BE2C (cell line): ENCODE measurements around the gene MISP.

Source experiments
- DNase-seq: peaks from one replicate; pipeline ENCODE4 v3.0.0-alpha.2; 2020
- H3K27me3 ChIP-seq: fragments of 250-450 bp; sonication (Bioruptor Pico); 2 replicates; pipeline ENCODE4 v1.5.1; 2020; ENCODE audit warnings: mild to moderate bottlenecking
- H3K36me3 ChIP-seq: fragments of 250-450 bp; sonication (Bioruptor Pico); 2 replicates; pipeline ENCODE4 v1.5.1; 2020; ENCODE audit warnings: mild to moderate bottlenecking
- H3K4me1 ChIP-seq: fragments of 250-450 bp; sonication (Bioruptor Pico); 2 replicates; pipeline ENCODE4 v1.5.1; 2020
- H3K4me3 ChIP-seq: 2 replicates; pipeline ENCODE4 v1.5.1; 2011; ENCODE audit warnings: low read depth, low read length
- H3K9me3 ChIP-seq: fragments of 250-450 bp; sonication (Bioruptor Pico); 2 replicates; pipeline ENCODE4 v1.5.1; 2020
- TF ChIP-seq, protein P1 (sequence below): IDR thresholded peaks from 2 replicates; pipeline ENCODE4 v1.5.1; 2012; ENCODE audit warnings: mild to moderate bottlenecking, low read depth, low read length

MISP gene

GRCh38 chr19:776549-776948 lies 25.6 kb downstream of the MISP start:
- Histone ChIP-seq H3K4me3 (no peak overlapping the region), H3K36me3 (no peaks in the 10 kb centered on the region), H3K27me3 (no peaks in the 10 kb centered on the region), H3K9me3 (no peaks in the 10 kb centered on the region), H3K4me1 (no peaks in the 10 kb centered on the region)
- TF ChIP-seq, protein P1, sequence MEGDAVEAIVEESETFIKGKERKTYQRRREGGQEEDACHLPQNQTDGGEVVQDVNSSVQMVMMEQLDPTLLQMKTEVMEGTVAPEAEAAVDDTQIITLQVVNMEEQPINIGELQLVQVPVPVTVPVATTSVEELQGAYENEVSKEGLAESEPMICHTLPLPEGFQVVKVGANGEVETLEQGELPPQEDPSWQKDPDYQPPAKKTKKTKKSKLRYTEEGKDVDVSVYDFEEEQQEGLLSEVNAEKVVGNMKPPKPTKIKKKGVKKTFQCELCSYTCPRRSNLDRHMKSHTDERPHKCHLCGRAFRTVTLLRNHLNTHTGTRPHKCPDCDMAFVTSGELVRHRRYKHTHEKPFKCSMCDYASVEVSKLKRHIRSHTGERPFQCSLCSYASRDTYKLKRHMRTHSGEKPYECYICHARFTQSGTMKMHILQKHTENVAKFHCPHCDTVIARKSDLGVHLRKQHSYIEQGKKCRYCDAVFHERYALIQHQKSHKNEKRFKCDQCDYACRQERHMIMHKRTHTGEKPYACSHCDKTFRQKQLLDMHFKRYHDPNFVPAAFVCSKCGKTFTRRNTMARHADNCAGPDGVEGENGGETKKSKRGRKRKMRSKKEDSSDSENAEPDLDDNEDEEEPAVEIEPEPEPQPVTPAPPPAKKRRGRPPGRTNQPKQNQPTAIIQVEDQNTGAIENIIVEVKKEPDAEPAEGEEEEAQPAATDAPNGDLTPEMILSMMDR = no peak
- no peak for DNase-seq

- TF ChIP-seq, protein P1 = no peak
- no peaks in the 10 kb centered on the region for H3K27me3 ChIP-seq
- no peaks in the 10 kb centered on the region for H3K36me3 ChIP-seq
- no peak overlapping the region for H3K4me3 ChIP-seq
- DNase-seq = no peak
- no peaks in the 10 kb centered on the region for H3K9me3 ChIP-seq
- H3K4me1 ChIP-seq = no peaks in the 10 kb centered on the region
These were observed 28.2 kb downstream of the MISP start for GRCh38 chr19:778910-779653.

GRCh38 chr19:780935-781334 lies 30.0 kb downstream of the MISP start:
- H3K9me3 ChIP-seq = no peaks in the 10 kb centered on the region
- H3K27me3 ChIP-seq = no peaks in the 10 kb centered on the region
- no peaks in the 10 kb centered on the region for H3K36me3 ChIP-seq

DNA sequence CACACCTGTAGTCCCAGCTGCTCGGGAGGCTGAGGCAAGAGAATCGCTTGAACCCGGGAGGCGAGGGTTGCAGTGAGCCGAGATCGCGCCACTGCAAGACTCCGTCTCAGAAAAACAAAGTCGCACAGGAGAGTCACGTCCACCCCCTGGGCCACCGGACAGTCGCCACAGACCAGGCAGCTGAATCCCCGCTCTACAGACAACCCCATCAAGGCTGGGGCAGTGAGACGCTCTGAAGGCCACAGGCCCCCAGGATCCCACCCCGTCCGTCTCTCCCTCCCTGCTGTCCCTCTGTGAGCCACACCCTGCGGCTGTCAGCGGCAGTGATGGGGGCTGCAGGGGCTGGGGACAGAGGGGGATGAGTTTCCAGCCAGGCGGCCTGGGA lies 30.9 kb downstream of the MISP start:
- no peak overlapping the region for H3K4me3 ChIP-seq
- TF ChIP-seq, protein P1 = no peak
- no peaks in the 10 kb centered on the region for H3K36me3 ChIP-seq
- no peaks in the 10 kb centered on the region for H3K27me3 ChIP-seq
- H3K9me3 ChIP-seq = no peaks in the 10 kb centered on the region
- DNase-seq = no peak
- H3K4me1 ChIP-seq = no peaks in the 10 kb centered on the region

More at GRCh38 chr19:780935-781334, 30.0 kb downstream of the MISP start:
- no peaks in the 10 kb centered on the region for H3K4me1 ChIP-seq
- DNase-seq = no peak
- H3K4me3 ChIP-seq = no peak overlapping the region
- TF ChIP-seq, protein P1 = no peak

DNA sequence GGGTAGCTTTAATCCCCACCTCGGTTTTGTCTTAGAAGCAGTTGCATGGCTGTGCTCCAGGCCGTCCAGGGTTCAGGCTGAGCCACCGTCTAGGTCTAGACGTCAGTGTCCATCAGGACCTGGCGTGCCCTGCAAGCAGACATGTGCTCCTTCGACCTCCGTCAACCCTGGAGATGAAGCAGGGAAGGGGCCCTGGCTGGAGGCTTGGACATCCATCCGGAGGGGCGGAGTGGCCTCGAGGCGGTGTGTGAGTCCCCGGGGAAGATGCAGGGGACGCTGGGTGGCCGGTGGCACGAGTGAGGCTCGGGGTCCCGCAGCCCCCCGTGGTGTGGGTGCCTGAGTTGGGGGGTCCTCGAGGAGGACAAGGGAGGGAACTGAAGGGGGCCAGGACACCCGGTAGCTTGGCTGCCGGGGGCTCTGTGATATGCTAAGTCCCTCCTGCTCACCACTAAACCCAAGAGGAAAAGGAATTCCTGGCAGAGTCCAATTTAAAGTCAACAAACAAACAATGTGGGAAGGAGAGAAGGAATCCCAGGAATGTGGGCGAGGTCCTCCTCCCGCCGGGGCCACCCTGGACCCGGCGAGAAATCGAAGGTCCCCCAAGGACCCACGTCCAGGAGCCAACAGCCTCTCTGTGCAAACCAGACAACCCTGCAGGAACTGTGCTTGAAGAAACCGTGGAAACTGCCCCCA lies 31.4 kb downstream of the MISP start:
- TF ChIP-seq, protein P1 = no peak
- no peak overlapping the region for H3K4me3 ChIP-seq
- H3K27me3 ChIP-seq = no peaks in the 10 kb centered on the region
- DNase-seq = no peak
- no peaks in the 10 kb centered on the region for H3K9me3 ChIP-seq
- no peaks in the 10 kb centered on the region for H3K36me3 ChIP-seq
- no peaks in the 10 kb centered on the region for H3K4me1 ChIP-seq
